ENCODE measurements around the gene SH3BP5. TPM values are rescaled to one million over a fixed set of nuclear protein-coding genes. Genes with fewer than 3 reads are reported as not detected.

SH3BP5 gene
- total and polyA plus RNA-seq, 3 donors from 2014 or later: 86.7 to 126 (median 102) TPM

DNA sequence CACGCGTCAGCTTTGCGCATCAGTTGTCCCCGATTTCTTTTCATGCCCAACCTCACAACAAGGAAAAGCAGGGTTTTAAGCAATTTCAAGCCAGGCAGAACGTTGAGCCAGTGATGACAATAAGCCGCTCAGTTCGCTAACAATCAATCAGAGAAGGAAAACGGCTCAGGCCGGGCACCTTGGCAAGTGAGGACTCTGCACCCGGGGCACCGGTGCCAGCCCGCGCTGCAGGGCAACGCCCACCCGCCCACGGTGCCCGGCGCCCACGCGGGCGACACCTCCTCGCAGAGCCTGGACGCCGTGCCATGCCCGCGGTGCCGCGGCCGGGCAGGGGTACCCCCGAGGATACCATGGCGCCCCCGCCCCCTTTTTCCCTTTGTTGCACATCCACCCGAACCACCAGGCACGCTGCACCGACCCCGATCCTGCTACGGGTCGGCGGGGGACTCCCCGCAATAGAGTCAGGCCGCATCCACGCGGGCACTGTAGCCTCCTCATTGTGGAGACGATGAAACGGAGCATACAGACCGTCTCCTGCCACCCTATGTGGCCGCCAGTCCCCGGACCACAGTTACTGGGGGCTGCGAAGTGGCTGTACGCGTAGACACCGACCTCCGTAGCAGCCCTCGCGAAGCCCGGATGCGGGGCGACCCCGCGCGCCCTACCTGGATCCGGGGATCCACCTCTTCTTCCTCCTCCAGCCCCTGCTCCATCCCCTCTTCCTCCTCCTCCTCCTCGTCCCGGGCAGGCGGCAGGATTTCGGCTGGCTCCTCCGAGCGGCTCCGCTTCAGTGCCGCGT, 581 bp downstream of the SH3BP5 start:
- peak; percentile 58 for DNase-seq
- WGBS, 2 donors: 1 to 2% methylated on average over 35 to 71 of the region's 71 CpGs
- H3K27me3 ChIP-seq: no peaks in the 10 kb centered on the region
- intact Hi-C loops (cut with DNase I; ENCODE audit: low total_unique reads): loop anchor here (5.0 kb wide), 1 partner anchor 65 kb away; no protein-coding TSS in a partner anchor
- H3K9me3 ChIP-seq: no peaks in the 10 kb centered on the region
- no peaks in the 10 kb centered on the region for H3K36me3 ChIP-seq (ENCODE audit: low read depth, missing control alignments)
- peaks cover 35% of the 10 kb centered on the region for H3K4me1 ChIP-seq
- peak overlapping the region; percentile 78 to 92 for H3K27ac ChIP-seq
- peak overlapping the region; percentile 82 to 83 for H3K4me3 ChIP-seq
- TF ChIP-seq CTCF (IDR thresholded peaks at IDR 0.05): no peak

GRCh38 chr3:15331072-15331605, 1.2 kb downstream of the SH3BP5 start:
- WGBS, 2 donors: 5 to 9% methylated on average over 6 of the region's 6 CpGs
- Histone ChIP-seq H3K36me3 (ENCODE audit: low read depth, missing control alignments) (no peaks in the 10 kb centered on the region), H3K4me1 (peaks cover 41% of the 10 kb centered on the region), H3K9me3 (no peaks in the 10 kb centered on the region), H3K4me3 (peak overlapping the region; percentile 82 to 83), H3K27me3 (no peaks in the 10 kb centered on the region), H3K27ac (peak overlapping the region; percentile 78 to 92)
- DNase-seq: no peak
- intact Hi-C loops (cut with DNase I; ENCODE audit: low total_unique reads): loop anchor here (5.0 kb wide), 1 partner anchor 64 kb away; no protein-coding TSS in a partner anchor
- TF ChIP-seq CTCF (IDR thresholded peaks at IDR 0.05): no peak
- TF ChIP-seq POLR2A (IDR thresholded peaks at IDR 0.05): no peak

DNA sequence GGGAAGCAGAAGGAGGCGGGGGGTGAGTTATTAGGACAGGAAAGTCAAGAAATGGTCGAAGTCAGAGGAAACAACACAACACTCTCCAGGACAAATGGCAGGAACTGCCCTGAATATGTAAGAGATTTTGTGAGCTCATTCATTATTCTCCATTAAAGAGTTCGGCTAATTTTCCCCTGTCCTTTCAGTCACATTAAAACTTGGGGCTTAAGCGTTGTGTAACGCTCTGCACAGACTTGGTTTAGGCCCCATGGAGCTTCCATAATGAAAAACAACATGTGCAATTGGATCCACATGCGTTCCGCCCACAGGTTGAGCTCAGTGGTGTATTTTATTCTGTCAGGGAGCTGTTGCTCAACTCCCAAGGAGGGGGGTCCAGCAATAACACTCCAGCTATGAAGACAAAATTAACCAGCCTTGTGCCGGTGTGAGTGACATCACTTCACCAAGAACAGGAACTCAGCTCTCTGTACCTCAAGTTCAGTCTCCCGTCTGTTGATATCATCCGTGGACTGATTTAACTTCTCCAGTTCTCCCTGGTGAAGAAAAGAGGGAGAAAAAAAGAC, 2.3 kb downstream of the SH3BP5 start:
- intact Hi-C loops (cut with DNase I; ENCODE audit: low total_unique reads): loop anchor here (5.0 kb wide), 1 partner anchor 63 kb away; no protein-coding TSS in a partner anchor
- peak overlapping the region in 1 of 2 donors; percentile 92 for H3K27ac ChIP-seq
- WGBS, 2 donors: 33 to 54% methylated on average over 10 of the region's 10 CpGs
- DNase-seq: peak; percentile 44
- no peaks in the 10 kb centered on the region for H3K36me3 ChIP-seq (ENCODE audit: low read depth, missing control alignments)
- H3K9me3 ChIP-seq: no peaks in the 10 kb centered on the region
- H3K4me1 ChIP-seq: peaks cover 52% of the 10 kb centered on the region
- TF ChIP-seq CTCF (IDR thresholded peaks at IDR 0.05) (no peak), POLR2A (IDR thresholded peaks at IDR 0.05) (no peak)
- H3K4me3 ChIP-seq: peak overlapping the region in 1 of 2 donors; percentile 83
- H3K27me3 ChIP-seq: no peaks in the 10 kb centered on the region

DNA sequence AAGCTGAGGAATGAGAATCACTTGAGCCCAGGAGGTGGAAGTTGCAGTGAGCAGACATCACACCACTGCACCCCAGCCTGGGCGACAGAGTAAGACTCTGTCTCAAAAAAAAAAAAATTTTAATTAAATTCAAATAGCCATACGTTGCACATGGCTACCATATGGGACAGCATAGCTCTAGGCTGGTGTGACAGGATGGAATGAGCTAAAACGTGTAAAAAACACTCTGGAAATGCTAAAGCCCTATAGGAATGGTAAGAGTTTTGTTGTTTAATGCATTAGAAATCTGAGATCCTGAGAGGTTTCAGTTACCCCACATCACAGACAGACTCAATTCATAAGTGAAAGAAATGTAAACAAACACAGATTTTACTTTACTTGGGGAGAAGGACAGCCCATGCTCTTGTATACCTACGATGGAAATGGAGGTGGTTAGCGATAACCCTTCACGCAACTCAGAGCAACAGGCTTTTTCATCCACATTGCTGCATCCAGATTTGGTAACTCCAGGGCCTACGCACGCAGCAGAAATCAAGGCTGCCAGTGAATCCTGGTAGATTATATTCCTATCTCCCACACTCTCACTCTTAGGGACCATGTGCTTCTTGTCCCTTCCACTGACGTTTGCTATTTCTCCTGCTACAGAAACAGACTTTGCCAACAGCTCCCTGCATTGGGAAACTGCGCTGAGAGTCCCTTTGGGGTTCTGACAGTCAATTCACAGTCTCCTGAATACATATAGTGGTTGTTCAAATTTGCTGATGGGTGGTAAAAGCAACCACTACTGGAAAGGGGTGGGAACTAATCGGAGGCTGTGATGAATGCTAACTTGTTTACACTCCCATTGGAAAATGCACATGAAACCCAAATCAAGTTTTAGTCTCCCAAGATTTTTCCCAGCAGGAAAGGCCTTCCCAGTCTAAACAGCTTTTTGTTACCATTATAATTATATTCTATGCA, 3.1 kb downstream of the SH3BP5 start:
- TF ChIP-seq POLR2A (IDR thresholded peaks at IDR 0.05): no peak
- TF ChIP-seq CTCF (IDR thresholded peaks at IDR 0.05): no peak
- Histone ChIP-seq H3K27ac (peak overlapping the region in 1 of 2 donors; percentile 92), H3K27me3 (no peaks in the 10 kb centered on the region), H3K4me3 (no peak overlapping the region), H3K36me3 (ENCODE audit: low read depth, missing control alignments) (no peaks in the 10 kb centered on the region), H3K4me1 (peaks cover 60% of the 10 kb centered on the region), H3K9me3 (no peaks in the 10 kb centered on the region)
- intact Hi-C loops (cut with DNase I; ENCODE audit: low total_unique reads): loop anchor here (5.0 kb wide), 1 partner anchor 62 kb away; no protein-coding TSS in a partner anchor
- WGBS, 2 donors: 61 to 65% methylated on average over 11 of the region's 11 CpGs
- no peak for DNase-seq
